HG02623 (cell line): Measurements from ENCODE around the gene MRPL52.
A peak's percentile ranks its signal among the peaks of the same experiment; 100 is the strongest.

Experiments
- ATAC-seq: cut with Tn5 transposase; IDR thresholded peaks from one replicate; pipeline ENCODE4 v1.9.1; 2021; ENCODE audit warnings: moderate library complexity; ENCODE audit not compliant: unreplicated experiment

The MRPL52 gene

DNA sequence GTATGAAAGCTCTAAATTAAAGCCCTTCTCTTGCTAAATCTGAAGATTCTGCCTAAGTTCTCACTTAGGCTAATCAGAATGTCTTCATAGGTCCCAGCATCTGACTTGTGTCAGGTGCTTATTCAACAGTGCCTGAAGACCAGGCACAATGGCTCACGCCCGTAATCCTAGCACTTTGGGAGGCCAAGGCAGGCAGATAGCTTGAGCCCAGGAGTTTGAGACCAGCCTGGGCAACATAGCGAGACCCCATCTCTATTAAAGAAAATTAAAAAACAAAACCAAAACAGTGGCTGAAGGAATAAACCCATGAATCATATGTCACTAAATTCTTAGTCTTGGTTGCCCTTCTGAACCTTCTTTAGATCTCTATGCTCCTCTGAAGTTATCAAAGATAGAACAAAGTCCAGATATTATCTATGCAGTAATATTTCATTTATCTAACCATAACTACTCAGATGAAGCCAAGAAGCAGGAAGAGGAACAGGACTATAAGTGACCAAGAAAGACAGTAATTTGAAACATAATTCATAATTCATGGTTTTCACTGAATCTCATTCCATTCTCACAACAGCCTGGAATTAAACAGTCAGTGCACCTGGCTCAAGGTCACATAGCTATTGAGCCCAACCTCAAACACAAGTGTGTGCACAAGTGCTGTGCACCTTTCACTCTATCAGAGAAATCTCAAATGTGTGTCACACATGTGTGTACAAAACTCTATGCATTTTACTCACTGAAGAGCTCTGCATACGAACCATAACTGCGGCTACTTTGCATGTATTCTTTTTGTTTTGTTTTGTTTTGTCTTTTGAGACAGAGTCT, 21.1 kb upstream of the MRPL52 start:
- no peak for ATAC-seq

DNA sequence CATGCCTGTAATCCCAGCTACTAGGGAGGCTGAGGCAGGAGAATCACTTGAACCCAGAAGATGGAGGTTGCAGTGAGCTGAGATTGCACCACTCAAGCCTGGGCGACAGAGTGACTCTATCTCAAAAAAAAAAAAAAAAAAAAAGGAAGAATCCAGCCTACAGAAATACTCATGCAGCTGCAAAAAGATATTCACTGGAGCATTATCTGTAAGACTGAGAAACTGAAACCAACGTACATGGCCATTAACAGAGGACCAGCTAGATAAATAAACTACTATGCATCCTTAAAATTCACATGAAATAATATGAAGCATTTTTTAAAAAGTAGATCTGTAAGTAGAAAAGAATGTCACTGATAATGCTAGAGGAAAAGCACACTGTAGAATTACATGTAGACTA, 18.0 kb upstream of the MRPL52 start:
- ATAC-seq: no peak

DNA sequence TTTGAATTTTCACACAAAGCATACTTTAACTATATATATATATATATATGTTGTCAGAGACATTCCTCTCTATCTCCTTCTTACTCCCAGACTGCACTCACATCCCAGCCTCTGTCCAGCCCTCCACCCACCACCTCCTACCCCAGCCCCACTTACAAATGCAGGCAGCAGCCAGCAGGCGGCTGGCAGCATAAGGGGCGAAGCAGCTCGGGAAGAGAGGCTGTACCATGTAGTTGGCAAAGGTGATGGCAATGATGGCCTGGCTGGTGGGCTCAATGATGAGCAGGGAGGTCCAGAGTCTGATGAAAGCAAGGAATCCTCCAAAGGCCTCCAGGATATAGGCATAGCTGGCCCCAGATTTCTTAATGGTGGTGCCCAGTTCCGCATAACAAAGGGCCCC, 16.9 kb upstream of the MRPL52 start:
- ATAC-seq: no peak

DNA sequence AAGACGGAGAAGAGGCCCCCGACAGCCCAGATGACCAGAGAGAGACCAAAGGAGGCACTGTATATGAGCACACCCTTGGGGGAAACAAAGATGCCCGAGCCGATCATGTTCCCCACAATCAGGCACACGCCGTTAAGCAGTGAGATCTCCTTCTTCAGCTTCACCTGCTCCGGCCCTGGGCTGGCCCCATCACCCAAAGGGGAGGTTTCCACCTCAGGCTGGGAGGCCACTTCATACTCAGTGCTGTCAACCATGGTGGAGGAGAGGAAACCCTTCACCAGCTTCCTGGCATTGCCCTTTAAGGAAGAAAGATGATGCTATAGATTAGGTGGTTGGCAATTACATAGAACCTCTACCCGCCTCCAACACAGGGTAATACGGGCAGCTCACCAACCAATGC, 16.5 kb upstream of the MRPL52 start:
- no peak for ATAC-seq

DNA sequence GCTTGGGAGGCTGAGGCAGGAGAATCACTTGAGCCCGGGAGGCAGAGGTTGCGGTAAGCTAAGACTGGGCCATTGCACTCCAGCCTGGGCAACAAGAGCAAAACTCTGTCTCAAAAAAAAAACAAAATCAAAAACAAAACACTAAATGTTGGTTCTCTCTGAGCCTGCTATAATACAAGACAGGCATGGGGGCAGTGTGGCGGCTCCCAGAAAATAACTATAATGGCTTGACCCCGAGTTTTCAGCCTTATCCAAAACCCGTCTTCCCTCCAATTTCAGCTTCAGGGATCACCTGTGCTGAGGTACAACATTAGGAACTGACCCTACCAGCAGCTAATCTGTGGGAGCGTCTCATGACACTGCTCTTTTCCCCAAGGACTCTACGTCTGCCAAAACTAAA, 15.3 kb upstream of the MRPL52 start:
- ATAC-seq: no peak

DNA sequence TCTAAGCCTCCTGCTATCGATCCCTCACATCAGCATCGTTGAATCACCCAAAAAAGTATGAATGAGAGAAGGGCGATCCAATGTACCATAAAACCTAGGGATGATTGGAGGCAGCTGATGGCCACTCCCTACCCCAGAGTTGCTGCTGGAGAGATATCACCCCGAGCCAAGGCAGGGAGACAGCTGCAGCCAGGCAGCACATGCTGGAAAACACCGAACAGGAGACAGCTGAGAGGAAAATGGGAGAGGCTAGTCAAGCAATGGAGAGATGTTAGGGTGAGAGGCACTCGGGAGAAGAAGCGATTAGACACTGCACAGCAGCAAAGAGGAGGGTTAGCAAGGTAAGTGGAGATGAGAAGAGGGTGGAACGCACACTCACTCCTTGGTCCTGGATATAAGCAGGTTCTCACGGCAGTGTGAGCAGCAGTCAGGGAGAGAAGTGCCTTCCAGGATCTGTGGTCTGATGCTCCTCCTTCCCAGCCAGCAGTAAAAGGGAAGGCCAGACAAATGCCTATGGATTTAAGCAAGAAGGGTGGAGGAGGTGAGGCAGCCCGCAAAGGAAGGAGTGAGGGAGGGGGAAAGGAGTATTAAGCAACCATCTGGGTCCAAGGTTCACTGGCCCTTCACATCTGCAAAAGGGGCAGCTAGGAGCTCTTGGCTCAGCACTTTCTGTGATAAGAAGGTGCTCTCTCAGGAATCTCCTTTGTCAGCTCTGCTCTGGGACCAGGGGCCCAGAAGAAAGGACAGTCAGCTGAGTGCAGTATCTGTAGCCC, 14.6 kb upstream of the MRPL52 start, which contains the start of gene SLC7A7:
TSS of gene SLC7A7 (minus strand) at position 495 of the 773 bp plus-strand sequence. CDS start 2,037 bp downstream, outside the sequence.
- ATAC-seq: no peak

DNA sequence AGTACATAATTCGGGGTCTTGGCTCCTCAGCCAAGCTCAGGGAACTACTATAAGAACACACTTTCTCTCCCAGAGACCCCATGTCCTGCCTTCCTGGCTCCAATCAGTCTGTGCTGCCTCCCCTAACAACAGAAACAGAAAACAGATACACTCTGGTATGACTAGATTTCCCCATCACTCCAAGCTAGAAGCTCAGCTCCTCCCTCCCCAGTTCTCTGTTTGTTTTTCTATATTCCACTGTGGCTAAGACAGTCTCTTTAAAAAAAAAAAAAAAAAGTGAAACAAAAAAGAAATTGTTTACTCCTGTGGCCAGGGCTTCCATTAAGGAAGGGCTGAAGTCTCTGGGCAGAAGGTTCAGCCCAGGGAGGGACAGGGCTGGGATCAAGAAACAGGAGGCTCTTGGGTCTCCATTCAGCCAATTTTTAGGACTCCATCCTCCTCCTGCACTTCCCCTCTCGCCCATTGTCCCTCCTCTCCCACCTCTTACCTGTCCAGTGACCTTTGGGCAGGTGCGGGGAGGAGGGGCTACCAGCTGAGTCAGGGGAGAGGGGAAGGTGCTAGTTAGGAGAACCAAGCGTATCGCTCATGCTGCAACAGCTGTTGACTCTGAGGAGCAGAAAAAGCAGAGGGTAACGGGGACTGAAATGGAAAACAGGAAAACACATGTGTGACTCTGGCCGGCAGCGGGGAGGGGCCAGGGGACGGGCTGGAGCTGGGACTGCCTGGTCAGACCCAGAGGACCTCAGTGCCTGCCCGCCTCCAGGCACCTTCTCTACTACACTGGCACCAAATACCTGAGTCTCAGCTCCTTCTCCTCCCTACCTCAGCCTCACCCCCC, 10.3 kb upstream of the MRPL52 start:
- ATAC-seq: peak; percentile 38

DNA sequence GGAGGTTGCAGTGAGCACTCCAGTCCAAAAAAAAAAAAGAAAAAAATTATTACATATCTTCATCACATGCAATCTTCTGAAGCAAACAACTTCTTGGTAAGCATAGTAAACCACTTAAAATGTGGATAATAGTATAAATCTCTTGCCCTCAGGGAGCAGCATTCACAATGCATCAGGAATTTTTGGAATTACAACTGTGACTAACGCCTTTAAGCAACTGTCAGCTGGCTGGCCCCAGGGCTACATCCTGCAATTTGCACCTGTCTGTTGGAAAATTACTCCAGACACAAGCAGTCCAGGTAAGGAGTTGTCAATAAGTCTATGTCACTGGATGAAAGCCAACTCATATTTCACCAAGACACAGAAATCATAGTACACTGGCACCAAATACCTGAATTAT, 9.0 kb upstream of the MRPL52 start:
- ATAC-seq: no peak

DNA sequence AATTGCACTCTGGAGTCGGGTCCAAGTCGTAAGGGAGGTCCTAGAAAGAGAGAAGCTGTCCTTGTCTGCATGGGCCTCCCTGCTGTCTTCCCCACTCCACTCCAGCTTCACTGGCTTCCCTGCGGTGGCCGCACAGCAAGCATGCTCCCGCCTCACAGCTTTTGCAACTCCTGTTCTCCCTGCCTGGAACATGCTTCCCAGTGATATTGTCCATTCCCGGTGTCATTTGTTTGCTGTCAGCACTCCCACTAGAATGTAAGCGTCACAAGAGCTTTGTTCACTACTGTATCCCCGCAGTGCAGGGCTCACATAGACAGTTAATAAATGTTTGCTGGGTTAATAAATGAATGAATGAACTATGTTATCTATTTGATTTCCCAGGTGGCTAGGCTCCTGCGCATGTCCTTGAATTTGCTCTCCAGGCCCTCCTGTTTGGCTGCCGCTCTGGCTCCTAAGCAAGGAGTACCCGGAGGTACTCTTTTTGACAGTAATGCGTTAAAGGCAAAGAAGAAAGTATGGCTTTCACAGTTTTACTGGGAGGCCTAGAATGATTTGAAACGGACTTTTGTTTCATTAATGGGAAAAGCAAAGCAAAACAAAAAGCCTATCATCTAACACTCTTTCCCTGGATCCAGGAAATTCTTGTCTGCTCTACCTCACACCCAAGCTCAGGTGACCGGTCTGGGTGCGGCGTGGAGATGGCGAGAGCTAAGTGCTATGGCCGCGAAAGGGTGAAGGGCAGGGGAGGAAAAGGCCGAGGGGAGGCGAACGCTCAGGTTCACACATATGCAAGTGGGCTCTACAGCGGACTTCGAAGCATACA, 8.3 kb upstream of the MRPL52 start:
- ATAC-seq: no peak

DNA sequence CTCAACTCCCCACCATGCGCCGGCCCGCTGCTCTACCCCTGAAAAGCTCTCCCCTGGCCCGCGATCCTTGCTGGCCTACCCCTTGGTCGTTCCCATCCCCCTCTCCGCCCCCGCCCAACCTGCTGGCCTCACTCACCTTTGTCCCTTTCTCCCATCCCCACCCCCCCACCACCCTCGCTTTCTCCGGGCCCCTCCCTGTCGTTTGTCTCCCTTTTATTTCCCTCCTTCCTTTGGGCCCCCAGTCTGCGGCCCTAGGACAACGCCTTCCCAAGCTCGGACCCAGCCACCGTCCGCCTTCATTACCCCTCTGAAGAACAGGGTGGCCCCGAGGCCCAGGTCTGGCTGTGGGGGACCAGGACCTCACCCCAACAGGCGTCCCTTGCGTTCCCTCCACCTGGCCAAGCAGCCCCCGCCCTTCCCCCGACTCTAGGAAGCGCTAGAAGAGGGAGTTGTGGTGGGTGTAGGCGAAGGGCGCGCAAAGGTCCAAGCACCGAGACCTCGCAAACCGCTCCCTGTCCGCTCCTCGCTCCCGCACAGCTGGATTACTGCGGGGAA, 7.6 kb upstream of the MRPL52 start:
- no peak for ATAC-seq

DNA sequence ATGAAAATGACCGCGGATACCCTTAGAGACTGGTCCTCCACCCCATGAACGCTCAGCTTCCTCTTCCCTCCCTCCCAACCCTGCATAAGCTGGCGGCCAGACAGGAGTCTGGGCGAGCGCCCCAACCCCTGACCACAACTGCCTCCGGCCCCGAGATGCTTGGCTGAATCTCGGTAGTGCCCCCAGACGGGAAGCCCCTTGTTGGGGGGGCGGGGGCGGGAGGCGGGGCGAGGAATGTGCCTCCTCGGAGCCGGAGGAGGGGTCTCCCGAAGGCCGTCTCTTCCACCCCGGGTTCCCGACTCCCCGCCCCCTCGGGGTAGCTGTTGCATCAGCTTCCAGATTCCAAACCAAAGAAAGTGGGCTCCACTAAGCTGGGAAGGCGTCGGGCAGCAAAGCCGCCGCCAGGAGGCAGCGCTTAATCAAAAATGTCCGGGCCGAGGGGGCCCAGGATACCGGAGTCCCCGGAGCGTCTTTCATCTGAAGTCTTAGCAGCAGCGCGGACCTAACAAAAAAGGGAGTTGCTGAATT, 7.1 kb upstream of the MRPL52 start:
- ATAC-seq: peak; percentile 43

DNA sequence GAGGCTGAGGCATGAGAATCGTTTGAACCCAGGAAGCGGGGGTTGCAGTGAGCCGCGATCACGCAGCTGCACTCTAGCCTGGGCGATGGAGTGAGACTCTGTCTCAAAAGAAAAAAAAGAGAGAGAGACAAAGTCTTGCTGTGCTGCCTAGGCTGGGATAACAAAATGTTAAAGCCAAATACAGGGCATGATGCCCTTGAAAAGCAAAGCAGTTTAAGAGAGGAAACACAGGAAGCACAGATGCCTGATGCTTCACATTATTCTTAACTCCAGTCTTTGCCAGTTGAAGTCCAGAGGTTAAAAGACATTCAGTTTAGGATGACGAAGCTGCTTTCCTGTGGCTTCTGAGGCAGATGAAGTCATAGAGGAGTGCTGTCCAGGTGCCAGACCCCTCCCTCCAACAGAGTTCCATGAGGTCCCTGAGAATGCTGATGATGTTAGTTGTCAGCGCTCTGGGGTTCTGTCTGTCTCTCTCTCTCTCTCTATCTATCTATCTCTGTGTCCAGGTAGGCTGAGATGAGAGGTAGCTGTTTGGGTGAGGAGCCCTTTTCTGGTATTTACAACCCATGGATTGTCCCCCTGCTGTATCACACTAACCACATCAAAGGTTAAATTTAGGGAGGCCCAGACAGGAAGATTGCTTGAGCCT, 4.9 kb upstream of the MRPL52 start:
- ATAC-seq: no peak

DNA sequence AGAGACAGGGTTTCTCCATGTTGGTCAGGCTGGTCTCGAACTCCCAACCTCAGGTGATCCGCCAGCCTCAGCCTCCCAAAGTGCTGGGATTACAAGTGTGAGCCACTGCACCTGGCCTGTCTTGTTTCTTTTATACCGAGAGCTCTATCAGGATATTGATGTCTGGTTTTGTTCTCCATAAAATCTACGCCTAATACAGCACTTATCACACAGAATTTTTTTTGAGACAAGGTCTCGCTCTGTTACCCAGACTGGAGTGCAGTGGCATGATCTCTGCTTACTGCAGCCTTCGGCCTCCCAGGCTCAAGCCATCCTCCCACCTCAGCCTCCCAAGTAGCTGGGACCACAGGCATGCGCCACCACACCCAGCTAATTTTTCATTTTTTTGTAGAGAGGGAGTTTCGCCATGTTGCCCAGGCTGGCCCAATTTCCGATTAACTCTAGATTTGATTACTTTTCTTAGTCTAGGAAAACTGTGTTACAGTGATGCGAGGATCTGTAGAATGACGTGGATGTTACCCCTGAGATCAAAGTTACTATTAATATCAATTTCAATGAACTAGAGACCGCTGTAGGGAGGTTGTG, 519 bp upstream of the MRPL52 start:
- ATAC-seq: peak; percentile 10

DNA sequence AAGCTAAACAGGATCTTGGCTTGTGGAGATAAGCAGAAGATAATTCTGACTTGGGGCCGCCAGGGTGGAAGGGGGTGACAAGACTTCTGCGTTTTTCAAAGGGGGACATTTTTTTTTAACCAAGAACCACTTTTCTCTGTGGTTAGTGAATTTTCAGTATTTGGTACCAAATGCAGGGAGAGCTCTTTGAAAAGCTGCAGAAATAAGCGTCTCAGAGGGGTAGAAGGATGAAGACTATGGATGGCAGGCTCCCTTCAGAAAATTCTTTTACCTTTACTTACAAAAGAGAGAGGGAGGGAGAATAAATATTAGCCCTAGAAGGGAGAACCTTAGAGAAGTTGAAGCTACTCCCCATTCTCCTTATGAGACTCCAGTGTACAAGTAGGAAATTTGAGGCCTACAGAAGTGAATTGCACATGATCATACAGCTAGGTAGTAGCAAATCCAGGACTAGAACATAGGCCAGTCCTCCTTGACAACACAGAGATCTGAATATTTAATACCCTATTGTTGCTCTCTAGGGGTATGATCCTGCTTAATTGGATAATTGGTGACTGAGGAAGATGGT, 840 bp downstream of the MRPL52 start:
- no peak for ATAC-seq

DNA sequence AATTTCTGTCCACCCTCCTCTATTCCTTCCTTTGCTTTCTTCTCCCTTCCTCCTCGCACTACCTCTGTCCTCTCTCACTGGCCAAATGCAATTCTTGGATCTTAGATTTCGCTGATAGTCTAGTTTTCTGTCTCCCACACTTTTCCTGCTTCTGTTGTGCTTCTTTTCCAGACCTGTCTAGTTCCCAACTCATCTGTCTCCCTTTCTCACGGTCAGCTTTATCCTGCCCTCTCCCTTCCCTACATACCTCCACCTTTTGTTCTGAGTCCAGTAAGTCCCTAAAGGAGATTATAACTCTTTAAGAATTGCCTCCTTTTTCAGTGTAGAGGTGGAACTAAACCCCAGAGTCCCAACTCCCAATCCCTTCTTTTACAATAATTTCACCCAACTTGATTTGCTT, 5.8 kb downstream of the MRPL52 start:
- ATAC-seq: no peak

DNA sequence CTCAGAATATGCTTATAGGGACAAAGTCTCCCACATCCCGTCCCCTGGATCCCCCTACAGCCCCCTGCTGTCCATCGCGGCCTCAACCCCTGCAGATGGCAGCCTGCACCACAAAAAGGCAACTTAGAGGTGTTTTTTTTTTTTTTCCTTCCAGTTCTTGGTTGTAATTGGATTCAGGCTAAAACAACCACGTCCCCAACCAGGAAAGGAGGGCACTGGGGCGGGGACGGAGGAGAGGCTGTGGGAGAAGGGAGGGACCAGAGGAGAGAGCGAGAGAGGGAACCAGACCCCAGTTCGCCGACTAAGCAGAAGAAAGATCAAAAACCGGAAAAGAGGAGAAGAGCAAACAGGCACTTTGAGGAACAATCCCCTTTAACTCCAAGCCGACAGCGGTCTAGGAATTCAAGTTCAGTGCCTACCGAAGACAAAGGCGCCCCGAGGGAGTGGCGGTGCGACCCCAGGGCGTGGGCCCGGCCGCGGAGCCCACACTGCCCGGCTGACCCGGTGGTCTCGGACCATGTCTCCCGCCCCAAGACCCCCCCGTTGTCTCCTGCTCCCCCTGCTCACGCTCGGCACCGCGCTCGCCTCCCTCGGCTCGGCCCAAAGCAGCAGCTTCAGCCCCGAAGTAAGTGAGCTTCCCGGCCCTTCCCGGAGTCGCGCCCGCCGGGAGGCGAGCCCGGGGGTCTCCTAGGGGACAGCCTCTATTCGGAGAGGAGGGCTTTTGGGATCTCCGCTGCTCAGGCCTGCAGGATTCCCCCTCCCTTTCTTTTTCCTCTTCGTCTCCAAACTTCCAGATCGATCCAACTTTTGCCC, 6.8 kb downstream of the MRPL52 start, which contains the start of gene MMP14:
TSS of gene MMP14 (plus strand) at position 285 of the 813 bp plus-strand sequence. CDS start at position 518, 233 bp downstream.
- ATAC-seq: no peak

DNA sequence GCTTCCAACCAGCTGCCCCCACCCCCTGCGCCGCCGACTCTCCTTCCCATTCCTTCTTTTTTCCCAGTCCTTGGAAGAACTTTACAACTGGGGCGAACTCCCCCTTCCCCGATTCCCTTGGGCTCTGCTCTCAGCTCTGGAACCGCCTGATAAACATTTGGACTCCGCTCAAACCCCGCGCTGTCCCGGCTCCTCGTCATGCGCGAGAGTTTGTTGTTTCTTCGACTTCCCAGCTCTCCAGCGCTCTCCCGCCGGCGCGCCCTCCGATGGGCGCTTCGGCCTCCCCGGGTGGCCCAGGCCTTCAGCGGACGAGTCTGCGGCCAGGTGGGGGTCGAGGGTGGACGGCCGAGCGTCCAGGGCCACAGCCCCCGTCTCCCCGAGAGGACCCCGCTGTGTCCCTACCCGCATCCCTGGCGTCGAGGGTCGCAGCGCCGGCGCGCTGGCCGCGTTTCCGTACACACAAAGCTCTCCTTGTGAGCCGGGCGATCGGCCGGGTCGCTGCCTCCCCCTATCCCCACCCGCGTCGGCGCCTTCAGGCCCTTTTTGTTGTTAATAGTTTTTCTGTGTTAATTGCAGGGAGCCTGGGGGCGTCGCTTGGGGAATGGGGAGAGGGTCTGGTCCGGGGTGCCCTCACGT, 7.5 kb downstream of the MRPL52 start:
- no peak for ATAC-seq
